ENCODE data around the gene CLEC1B. TPM values are rescaled to one million over a fixed set of nuclear protein-coding genes. Genes with fewer than 3 reads are reported as not detected.

CLEC1B gene
- total and polyA plus RNA-seq, 10 of the 15 experiments (the other 5 are each of a cell fraction or from before 2014, with no cell fraction given) = not detected

GRCh38 chr12:10042167-10042566, 43.2 kb upstream of the CLEC1B start:
- no peak overlapping the region for H3K4me3 ChIP-seq
- ChIA-PET POLR2A (no interaction called here), RAD21 (ENCODE audit: unreplicated experiment) (no interaction called here), SMC1A (ENCODE audit: uncharacterized antibody, unreplicated experiment) (interaction anchor here (0.5 kb wide), 1 partner anchor 9 kb away, joined by 3 read pairs; no protein-coding TSS in a partner anchor), CTCF (interaction anchor here (0.6 to 1.3 kb wide), 5 partner anchors 10 to 327 kb away, joined by 3 read pairs; no protein-coding TSS in a partner anchor)
- no peak for TF ChIP-seq SMAD1 (IDR thresholded peaks at IDR 0.05; ENCODE audit: low read depth, partially characterized antibody)
- TF ChIP-seq RAD51 (IDR thresholded peaks at IDR 0.05) = no peak
- TF ChIP-seq BACH1 (IDR thresholded peaks at IDR 0.05; ENCODE audit: borderline replicate concordance) = no peak
- no peak for TF ChIP-seq ATF7 (IDR thresholded peaks at IDR 0.05; ENCODE audit: low read depth)
- no peak for TF ChIP-seq RBBP5 (conservative IDR thresholded peaks at IDR 0.05)
- no peak for TF ChIP-seq HDAC2 (IDR thresholded peaks at IDR 0.05)
- TF ChIP-seq GABPA (IDR thresholded peaks at IDR 0.05; ENCODE audit: low read depth) = no peak
- no peak for TF ChIP-seq CBFB (IDR thresholded peaks at IDR 0.05; ENCODE audit: low read depth)
- no peak for TF ChIP-seq CTCF (IDR thresholded peaks at IDR 0.05 in 2 of 3, conservative IDR thresholded peaks at IDR 0.05 in 1 of 3; ENCODE audit: control insufficient read depth in 2 of 3, extremely low read depth in 1 of 3, insufficient read depth in 1 of 3, low read depth in 3 of 3, low read length in 3 of 3)
- TF ChIP-seq RB1 (IDR thresholded peaks at IDR 0.05; ENCODE audit: borderline replicate concordance) = no peak
- no peak for TF ChIP-seq MXI1 (IDR thresholded peaks at IDR 0.05; ENCODE audit: low read depth, low read length)
- no peaks in the 10 kb centered on the region for H3K4me1 ChIP-seq (ENCODE audit: control insufficient read depth, insufficient read depth, low read length)
- in situ Hi-C loops (cut with MboI) (no loop called here), intact Hi-C loops (cut with micrococcal nuclease; ENCODE audit: unreplicated experiment) (no loop called here)
- no peak overlapping the region for H3K4me2 ChIP-seq (ENCODE audit: control insufficient read depth, insufficient read depth)
- H3K36me3 ChIP-seq (ENCODE audit: control insufficient read depth in 2 of 2, insufficient read depth in 2 of 2, low read length in 1 of 2) = no peaks in the 10 kb centered on the region
- H3K9ac ChIP-seq (ENCODE audit: control insufficient read depth, insufficient read depth, low read length) = no peak overlapping the region
- DNase-seq (ENCODE audit: low read depth, low spot score) = no peak
- no peak for FAIRE-seq
- no peaks in the 10 kb centered on the region for H3K79me2 ChIP-seq (ENCODE audit: control insufficient read depth, insufficient read depth, low read length)
- H3K9me3 ChIP-seq (replicated peaks; ENCODE audit: control insufficient read depth, insufficient read depth, low read length) = no peaks in the 10 kb centered on the region
- no peak overlapping the region for H3K27ac ChIP-seq (ENCODE audit: control insufficient read depth, insufficient read depth)
- BruUV-seq (replicated peaks) = no TSS peak
- no peak for ATAC-seq
- H3K27me3 ChIP-seq (replicated peaks in 1 of 2; ENCODE audit: control insufficient read depth in 2 of 2, insufficient read depth in 2 of 2, low read length in 1 of 2) = no peaks in the 10 kb centered on the region; a peak in 1 of 4 replicates
- no peak overlapping the region for H2AFZ ChIP-seq (ENCODE audit: control insufficient read depth, low read depth, low read length)
- no peaks in the 10 kb centered on the region for H4K20me1 ChIP-seq (ENCODE audit: control insufficient read depth, insufficient read depth)
